A673 (cell line): ENCODE data around the gene APOBEC3C.
"Not testable (repeated sequence)": the region's sequence is repeated elsewhere in the genome, so short reads cannot be mapped to it uniquely, and the experiment has no call there.

Experiments used
- EZH2 ChIP-seq: fragments of 200-600 bp; sonication (generic); IDR thresholded peaks from 2 replicates; pipeline ENCODE4 v1.6.1; 2017; ENCODE audit warnings: borderline replicate concordance, low read depth, mild to moderate bottlenecking, mixed read lengths, antibody characterized with exemption, low read length; ENCODE audit not compliant: poor library complexity, severe bottlenecking
- TF ChIP-seq, protein P1 (sequence below): fragments of 300-800, 200-600 bp; sonication (generic); conservative IDR thresholded peaks from 2 replicates; pipeline ENCODE4 v1.5.1; 2017; ENCODE audit warnings: low read depth, mild to moderate bottlenecking, antibody characterized with exemption, low read length, moderate library complexity, mixed read lengths

DNA sequence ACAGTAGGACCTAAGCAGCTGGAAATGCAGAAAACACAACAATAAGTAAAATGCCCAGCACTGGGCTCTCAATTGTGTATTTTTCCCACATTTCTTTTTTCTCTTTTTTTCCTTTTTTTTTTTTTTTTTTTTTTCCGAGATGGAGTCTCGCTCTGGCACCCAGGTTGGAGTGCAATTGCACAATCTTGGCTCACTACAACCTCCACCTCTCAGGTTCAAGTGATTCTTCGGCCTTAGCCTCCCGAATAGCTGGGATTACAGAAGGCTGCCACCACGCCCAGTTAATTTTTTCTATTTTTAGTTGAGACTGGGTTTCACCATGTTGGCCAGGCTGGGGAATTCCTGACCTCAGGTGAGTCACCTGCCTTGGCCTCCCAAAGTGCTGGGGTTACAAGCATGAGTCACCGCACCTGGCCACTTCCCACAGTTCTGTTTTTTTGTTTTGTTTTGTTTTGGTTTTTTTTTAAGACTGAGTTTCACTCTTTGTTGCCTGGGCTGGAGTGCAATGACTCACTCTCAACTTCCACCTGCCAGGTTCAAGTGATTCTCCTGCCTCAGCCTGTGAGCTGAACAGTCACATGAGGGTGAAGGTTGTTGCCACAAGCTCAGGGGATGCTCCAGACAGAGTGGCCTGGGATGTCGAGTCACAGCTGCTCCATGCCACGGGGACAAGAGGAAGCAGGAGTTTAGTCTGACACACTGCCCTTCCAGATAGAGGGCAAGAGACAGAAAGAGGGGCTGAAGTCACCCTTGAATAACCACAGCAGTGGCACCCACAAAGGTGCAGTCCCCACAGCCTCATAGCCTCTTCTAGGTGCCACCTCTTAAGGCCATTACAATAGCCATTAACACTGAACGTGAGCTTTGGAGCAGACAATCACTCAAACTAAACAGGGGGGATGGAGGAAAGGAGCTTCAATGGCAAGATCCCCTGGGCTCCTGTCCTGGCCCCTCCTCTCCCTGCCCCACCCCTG lies 29.0 kb upstream of the APOBEC3C start:
- TF ChIP-seq, protein P1, sequence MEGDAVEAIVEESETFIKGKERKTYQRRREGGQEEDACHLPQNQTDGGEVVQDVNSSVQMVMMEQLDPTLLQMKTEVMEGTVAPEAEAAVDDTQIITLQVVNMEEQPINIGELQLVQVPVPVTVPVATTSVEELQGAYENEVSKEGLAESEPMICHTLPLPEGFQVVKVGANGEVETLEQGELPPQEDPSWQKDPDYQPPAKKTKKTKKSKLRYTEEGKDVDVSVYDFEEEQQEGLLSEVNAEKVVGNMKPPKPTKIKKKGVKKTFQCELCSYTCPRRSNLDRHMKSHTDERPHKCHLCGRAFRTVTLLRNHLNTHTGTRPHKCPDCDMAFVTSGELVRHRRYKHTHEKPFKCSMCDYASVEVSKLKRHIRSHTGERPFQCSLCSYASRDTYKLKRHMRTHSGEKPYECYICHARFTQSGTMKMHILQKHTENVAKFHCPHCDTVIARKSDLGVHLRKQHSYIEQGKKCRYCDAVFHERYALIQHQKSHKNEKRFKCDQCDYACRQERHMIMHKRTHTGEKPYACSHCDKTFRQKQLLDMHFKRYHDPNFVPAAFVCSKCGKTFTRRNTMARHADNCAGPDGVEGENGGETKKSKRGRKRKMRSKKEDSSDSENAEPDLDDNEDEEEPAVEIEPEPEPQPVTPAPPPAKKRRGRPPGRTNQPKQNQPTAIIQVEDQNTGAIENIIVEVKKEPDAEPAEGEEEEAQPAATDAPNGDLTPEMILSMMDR, result not testable (repeated sequence)
- TF ChIP-seq EZH2, result not testable (repeated sequence)
